NCI-H2227 (cell line): ENCODE results near the gene NEIL1.

Source experiments
- DNase-seq: peaks from one replicate; lab custom pipeline; 2025; ENCODE audit not compliant: unreplicated experiment; lab: John Stamatoyannopoulos, UW

Gene NEIL1

DNA sequence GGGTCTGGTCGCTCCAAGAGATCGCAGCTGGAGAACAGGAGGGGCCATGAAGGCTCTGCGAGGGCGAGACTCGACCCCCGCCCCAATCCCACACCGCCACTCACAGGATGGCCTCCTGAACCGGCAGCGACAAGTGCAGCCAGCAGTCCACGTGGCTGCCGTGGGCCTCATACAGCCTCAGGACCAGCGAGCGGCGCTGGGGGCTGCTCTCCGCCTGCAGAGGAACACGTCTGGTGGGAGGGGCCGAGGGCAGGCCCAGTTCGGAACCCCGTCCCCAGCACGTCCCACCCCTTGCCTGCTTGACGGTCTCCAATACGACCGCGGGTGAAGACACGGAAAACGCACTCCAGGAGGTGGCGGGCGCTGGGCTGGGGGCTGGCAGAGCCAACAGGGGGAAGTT, 9.2 kb downstream of the NEIL1 start:
- no peak for DNase-seq

DNA sequence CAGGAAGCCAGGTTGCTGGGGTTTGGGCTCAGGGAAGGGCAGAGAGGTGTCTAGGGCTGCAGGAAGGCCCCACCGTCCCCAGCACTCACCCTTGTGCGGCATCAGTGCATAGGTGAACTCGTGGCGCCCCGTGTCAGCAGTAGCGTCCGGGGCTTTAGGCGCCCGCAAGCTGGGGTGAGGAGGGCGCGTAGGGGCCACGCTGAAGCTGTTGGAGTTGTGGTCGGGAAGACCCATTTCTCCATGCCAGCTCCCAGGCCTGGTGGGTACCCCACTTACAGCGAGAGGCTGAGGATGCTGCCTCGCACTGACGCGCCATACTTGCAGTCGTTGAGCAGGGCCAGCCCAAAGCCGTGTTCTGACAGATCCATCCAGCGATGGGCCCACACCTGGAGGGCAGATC, 9.7 kb downstream of the NEIL1 start:
- no peak for DNase-seq

DNA sequence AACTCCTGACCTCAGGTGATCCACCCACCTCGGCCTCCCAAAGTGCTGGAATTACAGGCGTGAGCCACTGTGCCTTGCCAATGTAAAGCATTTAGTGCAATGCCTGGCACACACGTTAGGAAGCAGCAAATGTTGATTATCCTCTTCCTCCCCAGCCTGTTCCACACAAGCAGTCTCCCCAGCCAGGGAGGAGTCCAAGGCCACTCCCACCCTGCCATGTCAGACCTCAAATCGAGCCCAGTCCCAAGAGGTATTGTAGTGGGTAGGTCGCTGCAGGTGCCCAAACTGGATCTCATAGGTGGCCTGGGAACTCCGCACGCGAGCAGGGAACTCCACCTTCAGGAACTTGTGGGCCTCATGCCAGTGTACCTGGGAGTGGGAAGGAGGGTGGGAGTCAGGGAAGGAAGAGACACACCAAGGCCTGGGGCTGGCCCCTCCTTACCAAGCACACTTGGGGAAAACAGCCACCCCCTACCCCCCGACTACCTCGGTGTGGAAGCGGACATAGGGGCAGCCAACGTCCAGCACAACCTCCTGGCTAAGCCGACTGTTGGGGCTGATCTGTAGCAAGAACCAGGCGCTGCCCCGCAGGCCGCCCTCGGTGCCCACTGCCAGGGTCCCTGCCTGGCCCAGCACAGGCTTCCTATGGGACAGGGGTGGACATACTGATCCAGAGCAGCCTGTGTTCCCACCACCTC, 11.3 kb downstream of the NEIL1 start:
- DNase-seq: no peak

DNA sequence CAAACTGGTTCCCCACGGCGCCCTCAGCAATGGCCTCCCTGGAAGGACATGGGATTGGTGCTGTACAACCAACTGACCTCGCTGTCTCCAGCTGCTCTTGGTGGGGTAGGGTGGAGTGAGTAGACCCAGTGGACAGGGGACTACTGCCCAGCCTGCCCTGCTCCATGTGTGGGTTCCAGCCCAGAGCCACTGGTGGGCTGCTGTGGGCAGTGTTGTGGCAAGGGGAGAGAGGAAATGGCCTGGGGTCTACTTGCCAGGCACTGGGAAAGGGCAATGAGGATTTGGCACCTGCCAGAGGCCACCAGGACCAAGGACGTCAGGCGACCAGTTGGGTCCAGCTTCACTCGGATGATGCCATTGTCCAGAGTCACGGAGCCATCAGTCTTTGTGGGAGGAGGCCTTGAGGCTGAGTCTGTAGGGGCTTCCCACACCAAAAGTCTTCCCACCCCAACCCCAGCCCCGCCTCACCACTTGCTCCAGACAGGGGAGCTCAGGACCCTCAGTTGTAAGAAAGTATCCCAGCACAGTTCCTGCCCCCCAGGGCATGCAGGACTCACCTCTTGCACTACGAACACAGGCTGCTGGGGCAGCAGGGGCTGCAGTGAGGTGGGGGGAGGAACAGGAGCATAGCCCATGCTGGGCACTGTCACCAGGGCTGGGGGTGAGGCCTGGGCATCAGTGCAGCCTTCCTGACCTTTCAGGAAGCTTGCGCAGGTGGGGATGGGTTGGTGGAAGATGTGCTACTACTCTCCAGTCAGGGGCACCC, 12.1 kb downstream of the NEIL1 start:
- DNase-seq: no peak

DNA sequence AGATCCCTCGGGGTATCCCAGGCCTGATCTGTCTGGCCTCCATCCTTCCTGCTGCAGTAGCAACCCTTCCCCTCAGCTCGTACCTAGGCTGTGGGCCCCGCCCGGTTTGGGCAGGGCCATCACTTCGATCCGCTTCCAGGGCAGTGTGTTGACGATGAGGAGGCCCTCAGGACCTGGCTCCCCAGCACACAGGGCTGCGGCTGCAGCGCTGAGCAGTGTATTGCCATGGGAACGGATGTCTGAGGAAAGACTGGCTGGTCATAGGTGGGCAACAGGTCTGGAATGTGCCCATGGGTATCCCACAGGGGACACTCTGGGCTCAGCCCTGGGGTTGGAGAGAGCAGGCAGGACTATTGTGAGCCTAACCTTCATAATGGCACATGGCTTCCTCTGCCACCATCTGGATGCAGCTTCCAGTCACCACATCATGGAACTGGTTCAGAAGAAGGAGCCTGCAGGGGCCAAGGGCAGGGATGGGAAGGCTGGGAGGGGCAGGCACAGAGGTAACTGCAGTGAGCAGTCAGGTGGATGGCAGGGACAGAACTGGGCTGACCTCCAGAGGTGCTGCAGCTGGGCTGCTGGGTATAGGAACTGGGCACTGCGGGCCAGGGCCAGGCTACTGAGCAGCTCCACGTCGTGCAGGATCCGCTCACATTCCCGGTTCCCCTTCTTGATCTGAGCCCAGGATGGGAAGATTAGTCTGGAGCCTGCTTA, 12.9 kb downstream of the NEIL1 start:
- DNase-seq: no peak

DNA sequence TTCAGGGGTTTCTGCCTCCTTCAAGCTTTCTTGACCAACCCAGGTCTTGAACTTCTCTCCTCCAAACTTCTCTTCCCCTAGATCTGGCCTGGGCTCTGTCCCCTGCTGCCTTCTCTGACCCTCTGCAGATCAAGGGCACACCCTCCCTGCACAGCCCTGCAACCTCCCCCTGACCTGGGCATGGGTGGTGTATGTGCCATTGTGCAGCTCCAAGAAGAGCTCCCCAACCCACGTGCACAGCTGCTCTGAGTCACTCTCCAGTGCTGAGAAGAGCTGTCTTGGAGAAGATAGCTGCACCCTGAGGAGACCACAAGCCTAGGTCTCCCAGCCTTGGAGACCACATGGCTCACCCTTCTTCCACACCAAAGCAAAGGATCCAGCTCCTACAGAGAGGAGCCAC, 13.6 kb downstream of the NEIL1 start:
- DNase-seq: no peak

DNA sequence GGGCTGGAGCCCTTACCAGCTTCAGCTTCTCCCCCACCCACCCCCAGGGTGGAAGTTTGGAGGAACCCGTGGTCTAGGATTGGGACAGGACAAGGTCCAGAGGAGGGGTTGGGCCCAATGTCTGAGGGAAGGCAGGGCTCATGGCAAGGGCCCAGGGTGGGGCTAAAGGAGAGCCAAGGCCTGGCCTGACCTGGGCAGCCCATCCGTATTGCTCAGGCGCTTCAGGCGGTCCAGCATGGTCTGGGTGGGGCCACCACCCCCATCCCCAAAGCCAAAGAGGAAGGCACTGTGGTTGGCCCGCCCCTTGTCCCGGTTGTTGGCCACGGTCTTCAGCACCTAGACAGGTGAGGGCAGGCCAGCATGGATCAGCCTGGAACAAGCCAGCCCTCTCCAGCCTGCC, 14.0 kb downstream of the NEIL1 start:
- DNase-seq: no peak

DNA sequence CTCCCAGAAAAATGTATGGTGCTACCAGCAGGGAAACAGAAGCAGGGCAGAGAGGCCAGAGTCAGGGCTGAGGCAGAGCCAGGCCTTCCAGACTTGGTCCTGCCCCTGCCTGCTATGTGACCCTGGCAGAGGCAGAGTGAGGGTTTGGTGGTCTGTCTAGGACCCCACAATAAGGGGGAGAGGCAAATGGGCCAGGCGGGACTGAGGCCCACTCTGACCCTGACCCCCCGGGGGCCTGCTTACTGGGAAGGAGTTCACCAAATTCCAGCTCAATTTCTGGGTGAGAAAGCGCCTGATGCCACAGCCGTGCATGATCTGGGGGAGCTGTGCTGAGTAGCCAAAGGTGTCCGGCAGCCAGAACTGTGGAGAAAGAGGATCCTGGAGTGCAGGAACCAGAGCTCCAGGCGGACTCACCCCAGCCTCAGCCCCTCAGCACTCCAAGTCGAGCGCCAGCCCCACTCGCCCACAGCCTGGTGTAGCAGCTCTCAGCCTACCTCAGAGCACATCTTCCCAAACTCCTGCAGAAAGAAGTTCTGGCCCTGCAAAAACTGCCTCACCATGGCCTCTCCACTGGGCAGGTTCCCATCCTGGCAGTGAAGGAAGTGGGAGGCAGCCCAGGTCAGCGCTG, 14.6 kb downstream of the NEIL1 start:
- no peak for DNase-seq

DNA sequence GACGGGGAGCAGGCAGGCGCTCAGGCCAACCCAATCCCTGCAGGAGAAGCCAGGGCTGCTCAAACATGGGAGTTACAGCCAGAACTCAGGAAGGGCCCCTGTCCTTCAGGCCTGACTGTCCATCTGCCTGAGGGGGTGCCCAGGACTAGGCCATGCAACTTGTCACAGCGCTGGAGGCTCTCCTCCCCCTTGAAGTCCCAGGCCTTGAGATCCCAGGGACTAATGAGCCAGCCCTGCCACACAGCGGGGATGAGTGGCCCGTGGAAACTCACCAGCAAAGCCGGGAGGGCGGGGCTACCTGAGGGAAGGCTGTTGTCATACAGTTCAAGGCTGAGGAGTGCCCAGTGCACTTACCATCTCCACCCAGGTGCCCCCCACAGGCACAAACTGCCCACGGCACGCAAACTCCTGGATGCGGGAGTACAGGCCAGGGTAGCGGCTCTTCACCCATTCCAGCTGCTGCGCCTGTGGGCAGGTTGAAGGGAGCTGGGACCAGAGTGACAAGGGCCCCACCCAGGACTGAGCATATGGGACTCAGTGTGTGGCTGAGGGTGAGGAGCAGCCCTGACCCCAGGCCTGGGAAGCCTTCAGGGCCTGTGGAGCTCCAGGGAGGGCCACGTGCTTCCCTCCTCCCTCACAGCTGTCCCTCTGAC, 15.3 kb downstream of the NEIL1 start:
- no peak for DNase-seq

DNA sequence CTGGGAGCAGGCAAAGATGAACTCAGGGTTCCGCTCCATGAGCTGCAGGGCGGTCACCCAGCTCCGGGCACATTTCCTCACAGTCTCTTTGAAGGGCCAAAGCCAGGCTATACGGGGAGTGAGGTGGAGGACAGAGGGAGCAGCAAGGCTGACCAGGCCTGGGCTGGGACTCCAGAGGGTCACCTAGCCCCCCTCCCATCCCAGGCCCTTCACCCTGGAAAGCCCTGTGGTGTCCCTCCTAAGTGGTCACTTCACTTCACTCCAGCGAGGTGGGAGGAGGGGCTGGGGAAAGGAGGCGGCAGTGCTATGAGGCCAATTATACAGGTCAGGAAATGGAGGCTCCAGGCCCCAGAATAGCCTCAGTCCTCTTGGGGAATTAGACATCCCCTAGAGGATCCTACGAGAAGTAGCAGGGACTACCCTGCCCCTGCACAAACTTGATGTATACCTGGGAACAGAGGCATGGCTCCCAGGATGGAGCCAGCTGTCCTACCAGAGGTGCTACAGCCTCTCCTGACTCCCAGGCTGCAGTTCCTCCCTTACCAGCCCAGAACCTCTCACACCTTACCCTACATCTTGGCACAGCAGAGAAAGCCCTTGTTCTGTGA, 15.9 kb downstream of the NEIL1 start:
- no peak for DNase-seq

DNA sequence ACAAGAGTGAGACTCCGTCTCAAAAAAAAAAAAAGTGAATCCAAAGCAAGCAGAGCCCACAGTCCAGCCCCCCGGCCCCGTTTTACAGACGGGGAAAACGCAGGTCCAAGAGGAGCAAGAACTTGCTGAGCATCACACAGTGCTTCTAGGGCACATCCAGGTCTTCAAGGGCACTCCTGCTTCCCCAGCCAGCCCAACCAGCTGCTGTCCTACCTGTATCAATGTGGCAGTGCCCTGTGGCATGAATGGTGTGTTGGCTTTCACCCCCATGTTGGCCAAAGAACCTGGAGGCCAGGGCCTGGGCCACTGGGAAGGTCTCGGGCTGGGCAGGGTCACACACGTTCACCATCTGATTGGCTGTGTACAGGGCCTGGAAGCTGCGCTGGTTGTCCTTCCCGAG, 16.9 kb downstream of the NEIL1 start:
- no peak for DNase-seq

DNA sequence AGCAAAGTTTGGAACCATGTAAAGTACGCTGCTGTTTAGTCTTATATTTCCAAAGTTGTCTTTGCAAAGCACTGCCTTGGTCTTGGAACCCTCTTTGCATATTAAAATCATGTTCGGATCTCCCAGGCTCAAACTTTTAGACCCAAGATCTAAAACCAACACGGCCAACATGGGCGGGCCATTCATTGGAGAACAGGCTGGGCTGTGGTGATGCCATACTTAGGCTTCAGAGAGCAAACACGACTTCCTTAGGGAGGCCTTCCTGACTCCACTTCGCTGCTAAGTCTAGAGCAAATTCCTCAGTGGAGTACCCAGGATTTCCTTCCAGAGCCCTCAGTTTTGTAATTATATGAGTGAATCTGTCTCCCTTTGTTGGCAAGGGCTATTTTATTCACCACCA, 18.0 kb downstream of the NEIL1 start:
- DNase-seq: no peak

DNA sequence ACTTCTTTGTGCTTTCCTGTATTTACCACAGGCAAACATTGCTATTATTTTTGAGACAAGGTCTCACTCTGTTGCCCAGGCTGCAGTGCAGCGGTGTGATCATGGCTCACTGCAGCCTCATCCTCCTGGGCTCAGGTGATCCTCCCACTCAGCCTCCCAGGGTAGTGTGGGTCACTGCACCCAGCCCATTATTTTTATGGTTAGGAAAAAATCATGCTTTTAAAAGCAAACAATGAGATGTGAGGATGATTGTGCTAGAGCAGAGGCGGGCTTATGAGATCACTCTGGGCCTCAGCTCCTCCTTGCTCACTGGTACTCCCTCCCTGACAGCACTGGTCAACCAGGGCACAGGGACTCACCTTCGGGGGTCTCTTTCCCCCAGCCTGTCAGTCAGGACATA, 19.3 kb downstream of the NEIL1 start:
- DNase-seq: no peak

DNA sequence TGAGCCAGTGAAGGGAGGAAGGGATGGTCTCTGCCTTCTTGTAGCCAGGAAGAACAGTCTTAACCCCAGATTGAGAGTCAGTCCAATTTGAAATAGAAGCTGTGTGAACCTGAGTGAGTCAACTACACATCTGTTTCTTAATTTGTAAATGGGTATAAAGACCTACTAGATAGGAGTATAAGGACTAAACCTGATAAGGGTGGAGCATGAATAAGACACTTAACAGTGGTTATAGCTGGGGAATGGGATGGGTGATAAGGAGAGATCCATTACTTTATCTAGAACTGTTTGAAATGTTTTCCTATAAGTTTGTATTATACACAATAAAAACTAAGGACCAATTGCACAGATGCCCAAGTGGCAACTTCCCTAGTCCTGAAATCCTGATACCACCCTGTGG, 20.2 kb downstream of the NEIL1 start:
- DNase-seq: no peak

DNA sequence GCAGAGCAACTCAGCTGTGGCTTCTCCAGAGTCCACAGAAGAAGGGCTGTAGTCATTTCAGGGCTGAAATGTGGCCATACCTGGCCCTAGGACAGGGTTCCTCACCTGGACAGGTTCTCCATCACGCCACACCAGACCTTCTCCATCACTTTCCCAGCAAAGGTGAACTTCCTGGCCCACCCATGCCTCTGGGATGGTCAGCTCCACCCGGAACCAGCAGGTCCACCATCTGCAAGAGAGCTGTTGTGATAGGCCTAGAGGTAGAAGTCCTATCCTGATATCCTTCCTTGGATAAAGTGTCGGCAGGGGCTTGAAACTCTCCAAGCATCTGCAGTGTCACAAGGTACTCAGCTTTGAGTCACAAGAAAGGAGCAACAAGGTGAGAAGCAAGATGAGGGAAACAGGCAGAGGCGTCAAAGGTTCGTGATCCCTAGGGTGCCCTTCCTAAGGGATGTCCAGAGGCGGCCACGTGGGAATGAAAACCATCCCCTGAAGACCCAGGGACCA, 20.6 kb downstream of the NEIL1 start:
- DNase-seq: no peak

DNA sequence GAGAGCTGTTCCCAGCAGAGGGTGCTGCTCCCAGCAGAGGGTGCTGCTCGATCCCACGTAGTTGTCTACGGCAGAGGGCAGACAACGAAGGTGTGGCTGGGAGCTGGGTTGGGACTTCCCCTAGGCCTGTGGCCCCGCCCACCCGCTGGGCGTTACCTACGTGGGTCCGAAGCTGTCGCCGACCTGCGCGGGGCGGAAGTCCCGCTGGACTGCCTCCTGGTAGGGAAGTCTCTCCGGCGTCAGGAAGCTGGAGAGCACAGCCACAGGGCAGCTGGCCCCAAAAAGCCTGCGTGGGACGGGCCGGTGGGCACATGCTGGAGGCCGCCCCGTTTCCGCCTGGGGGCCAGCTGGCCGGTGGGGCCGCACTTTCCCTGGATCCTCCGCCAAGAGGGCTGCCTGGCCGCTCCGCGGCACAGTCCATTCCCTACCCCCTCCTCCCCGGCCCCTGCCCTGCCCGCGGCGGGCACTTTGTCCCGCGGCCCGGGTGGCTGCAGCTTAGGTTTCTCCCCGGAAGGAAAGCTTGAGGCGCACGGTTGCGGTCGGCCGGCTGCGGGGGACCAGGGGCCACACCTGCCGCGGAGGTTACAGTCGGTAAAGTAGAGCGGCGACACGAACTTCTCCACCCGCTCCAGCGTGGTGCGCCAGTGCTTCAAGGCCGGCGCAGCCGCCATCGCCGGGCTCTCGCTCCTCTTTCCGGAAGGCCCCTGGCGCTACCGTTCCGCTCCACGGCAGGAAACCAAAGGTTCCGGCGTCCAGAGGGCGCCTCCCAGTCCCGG, 21.3 kb downstream of the NEIL1 start, which contains the start of gene MAN2C1:
Gene MAN2C1 (minus strand): TSS at position 695 of the 776 bp plus-strand sequence. CDS start 24 bp downstream, at position 671.
- DNase-seq: peak; percentile 95

DNA sequence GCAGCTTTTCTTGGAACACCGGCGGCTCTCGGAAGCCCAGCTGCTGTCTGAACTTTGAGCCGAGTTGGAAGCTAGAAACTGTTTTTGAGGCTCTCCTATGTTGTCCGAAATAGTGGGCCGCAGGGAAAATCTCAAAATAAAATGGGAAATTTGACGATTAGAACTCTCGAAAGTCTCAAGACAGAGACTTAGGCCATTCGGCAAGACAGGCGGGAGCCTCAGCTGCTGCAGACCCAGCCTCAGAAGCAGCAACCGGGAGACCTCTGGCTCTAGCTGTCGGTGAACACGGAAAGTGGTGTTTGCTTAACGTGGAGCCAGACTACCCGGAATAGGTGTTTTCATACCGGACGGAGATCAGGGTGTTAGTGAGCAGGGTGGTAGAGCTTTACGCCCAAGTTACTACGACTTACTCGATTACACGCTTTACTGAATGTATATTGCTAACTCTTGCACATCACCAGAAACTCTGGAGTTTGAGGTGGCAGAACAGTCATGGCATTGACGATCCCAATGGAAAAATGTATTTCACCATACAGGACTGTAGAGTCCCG, 21.9 kb downstream of the NEIL1 start:
- DNase-seq: no peak

DNA sequence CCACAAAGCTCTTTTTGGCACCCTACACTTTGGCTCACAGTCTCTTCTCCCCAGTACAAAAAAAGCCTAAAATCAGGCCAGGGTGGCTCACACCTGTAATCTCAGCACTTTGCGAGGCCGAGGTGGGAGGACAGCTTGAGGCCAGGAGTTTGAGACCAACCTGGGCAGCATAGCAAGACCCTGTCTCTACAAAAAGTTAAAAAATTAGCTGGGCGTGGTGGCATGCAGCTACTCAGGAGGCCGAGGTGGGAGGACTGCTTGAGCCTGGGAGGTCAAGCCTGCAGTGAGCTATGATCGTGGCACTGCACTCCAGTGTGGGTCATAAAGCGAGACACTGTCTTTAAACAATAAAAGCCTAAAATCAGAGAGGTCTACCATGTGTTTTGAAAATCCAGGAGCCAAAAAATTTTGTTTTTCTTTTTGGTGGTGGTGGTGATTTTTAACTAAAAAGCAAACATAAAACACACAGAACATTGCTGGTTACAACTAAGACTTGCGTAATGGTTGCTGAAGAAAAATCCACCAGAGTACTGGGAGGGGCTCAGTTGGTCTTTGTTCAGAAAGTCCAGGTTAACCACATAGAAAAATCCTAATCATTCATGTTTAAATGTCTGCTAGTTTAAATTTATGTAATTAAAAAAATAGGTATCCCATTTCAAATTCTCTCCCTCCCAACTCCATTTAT, 23.2 kb downstream of the NEIL1 start:
- no peak for DNase-seq

DNA sequence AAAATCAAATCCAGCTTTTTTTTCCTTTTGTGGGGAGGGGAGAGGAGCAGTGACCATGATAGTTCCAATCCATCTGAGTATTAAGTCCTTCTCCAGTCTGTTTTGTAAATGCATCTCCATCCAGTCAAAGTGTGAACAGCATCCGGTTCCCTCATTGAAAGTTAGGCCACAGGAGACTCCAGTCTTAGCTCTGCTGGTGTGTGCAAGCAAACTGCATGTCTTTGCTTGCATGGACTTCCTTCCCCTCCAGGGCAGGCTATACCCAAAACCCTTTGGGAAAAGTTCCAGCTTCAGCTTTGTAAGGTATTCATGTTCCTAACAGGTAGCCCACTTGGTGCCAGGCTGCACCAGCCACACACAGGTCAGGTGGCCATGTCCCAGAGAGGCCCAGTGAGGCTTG, 24.6 kb downstream of the NEIL1 start:
- DNase-seq: no peak
